Smooth muscle cell (in vitro differentiated cells): ENCODE data around the gene SLC29A3. TPM values are rescaled to one million over a fixed set of nuclear protein-coding genes. Genes with fewer than 3 reads are reported as not detected.

Source experiments
- DNase-seq: peaks from one replicate; lab custom pipeline; 2025; ENCODE audit not compliant: unreplicated experiment; lab: John Stamatoyannopoulos, UW
- H2AFZ ChIP-seq: fragments of 200-600 bp; sonication (generic); 2 replicates; pipeline ENCODE4 v1.6.0; 2016; ENCODE audit warnings: antibody characterized with exemption, low read depth, mild to moderate bottlenecking
- H3F3A ChIP-seq: fragments of 200-600 bp; sonication (generic); 2 replicates; pipeline ENCODE4 v1.6.0; 2017; ENCODE audit warnings: antibody characterized with exemption, low read depth
- H3K27ac ChIP-seq: fragments of 200-600 bp; sonication (generic); 2 replicates; pipeline ENCODE4 v1.5.1; 2016; ENCODE audit warnings: low read depth, mild to moderate bottlenecking
- H3K27me3 ChIP-seq: fragments of 200-600 bp; sonication (generic); 2 replicates; pipeline ENCODE4 v1.6.1; 2016; ENCODE audit warnings: low read depth, mild to moderate bottlenecking
- H3K36me3 ChIP-seq: fragments of 200-600 bp; sonication (generic); 2 replicates; pipeline ENCODE4 v1.5.1; 2016; ENCODE audit warnings: low read depth
- H3K4me1 ChIP-seq: fragments of 200-600 bp; sonication (generic); 2 replicates; pipeline ENCODE4 v1.5.1; 2016; ENCODE audit warnings: low read depth
- H3K4me2 ChIP-seq: fragments of 200-600 bp; sonication (generic); 2 replicates; pipeline ENCODE4 v1.6.0; 2016; ENCODE audit warnings: mild to moderate bottlenecking
- H3K4me3 ChIP-seq: fragments of 200-600 bp; sonication (generic); 2 replicates; pipeline ENCODE4 v1.5.1; 2016; ENCODE audit warnings: mild to moderate bottlenecking
- H3K79me2 ChIP-seq: fragments of 200-600 bp; sonication (generic); 2 replicates; pipeline ENCODE4 v1.6.0; 2016; ENCODE audit warnings: low read depth, mild to moderate bottlenecking
- H3K9ac ChIP-seq: fragments of 200-600 bp; sonication (generic); 2 replicates; pipeline ENCODE4 v1.6.0; 2016; ENCODE audit warnings: low read depth
- H3K9me3 ChIP-seq: fragments of 200-600 bp; sonication (generic); replicated peaks from 2 replicates; pipeline ENCODE4 v1.5.1; 2016; ENCODE audit warnings: low read depth
- H4K20me1 ChIP-seq: fragments of 200-600 bp; sonication (generic); 2 replicates; pipeline ENCODE4 v1.6.0; 2016; ENCODE audit warnings: low read depth
- WGBS: methylation state at CpG from one replicate; pipeline ENCODE4 v1.1.7; 2016; ENCODE audit warnings: low lambda C conversion rate; 5-methylcytosine and 5-hydroxymethylcytosine counted together
- polyA plus RNA-seq: library from polyadenylated mRNA; unstranded; fragments of >200 nt; fragmentation: Nextera tagmentation; extraction: Ambion mirVana; gene quantifications from 2 replicates; pipeline ENCODE4 v1.2.1, GENCODE V29; 2016
- total RNA-seq: library from RNA; depleted of rRNA; stranded (reverse); fragments of >200 nt; gene quantifications from 2 replicates; pipeline ENCODE4 v1.2.3, GENCODE V29; 2014
- TF ChIP-seq, protein P1 (sequence below): fragments of 200-600 bp; sonication (generic); IDR thresholded peaks from 2 replicates; pipeline ENCODE4 v1.5.1; 2017; ENCODE audit warnings: borderline replicate concordance, mild to moderate bottlenecking, antibody characterized with exemption; ENCODE audit not compliant: insufficient read depth, poor library complexity, severe bottlenecking

Gene SLC29A3
- total and polyA plus RNA-seq, 2 experiments from 2014 or later: 2.9 to 4.8 TPM

DNA sequence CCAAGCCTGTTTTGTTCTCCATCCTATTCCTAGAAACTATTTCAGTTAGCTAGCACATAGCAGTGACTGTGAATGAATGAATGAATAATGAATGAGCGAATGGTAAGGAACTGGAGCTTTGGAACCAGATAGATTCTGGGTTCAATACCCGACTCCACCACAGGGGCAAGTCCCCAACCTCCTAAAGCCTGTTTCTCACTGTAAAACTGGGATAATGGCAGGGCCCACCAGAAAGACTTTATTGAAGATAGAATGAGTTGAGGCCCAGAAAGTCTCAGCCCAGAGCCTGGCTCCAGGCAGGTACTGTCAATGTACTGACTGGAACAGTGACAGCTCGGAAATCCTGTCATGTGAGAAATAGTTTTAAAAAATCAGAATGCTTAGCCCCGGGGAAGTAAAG is 76.6 kb downstream of the SLC29A3 start:
- TF ChIP-seq, protein P1, sequence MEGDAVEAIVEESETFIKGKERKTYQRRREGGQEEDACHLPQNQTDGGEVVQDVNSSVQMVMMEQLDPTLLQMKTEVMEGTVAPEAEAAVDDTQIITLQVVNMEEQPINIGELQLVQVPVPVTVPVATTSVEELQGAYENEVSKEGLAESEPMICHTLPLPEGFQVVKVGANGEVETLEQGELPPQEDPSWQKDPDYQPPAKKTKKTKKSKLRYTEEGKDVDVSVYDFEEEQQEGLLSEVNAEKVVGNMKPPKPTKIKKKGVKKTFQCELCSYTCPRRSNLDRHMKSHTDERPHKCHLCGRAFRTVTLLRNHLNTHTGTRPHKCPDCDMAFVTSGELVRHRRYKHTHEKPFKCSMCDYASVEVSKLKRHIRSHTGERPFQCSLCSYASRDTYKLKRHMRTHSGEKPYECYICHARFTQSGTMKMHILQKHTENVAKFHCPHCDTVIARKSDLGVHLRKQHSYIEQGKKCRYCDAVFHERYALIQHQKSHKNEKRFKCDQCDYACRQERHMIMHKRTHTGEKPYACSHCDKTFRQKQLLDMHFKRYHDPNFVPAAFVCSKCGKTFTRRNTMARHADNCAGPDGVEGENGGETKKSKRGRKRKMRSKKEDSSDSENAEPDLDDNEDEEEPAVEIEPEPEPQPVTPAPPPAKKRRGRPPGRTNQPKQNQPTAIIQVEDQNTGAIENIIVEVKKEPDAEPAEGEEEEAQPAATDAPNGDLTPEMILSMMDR: no peak
- no peaks in the 10 kb centered on the region for H3K36me3 ChIP-seq
- no peak for DNase-seq
- H3K79me2 ChIP-seq: no peaks in the 10 kb centered on the region
- peaks cover 98% of the 10 kb centered on the region for H3K27me3 ChIP-seq
- no peak overlapping the region for H3K4me2 ChIP-seq
- H3K27ac ChIP-seq: no peak overlapping the region
- peaks cover 10% of the 10 kb centered on the region for H3K4me1 ChIP-seq
- no peak overlapping the region for H2AFZ ChIP-seq
- no peaks in the 10 kb centered on the region for H3F3A ChIP-seq
- H3K4me3 ChIP-seq: no peak overlapping the region
- H3K9ac ChIP-seq: no peak overlapping the region
- H3K9me3 ChIP-seq: no peaks in the 10 kb centered on the region
- 90% methylated on average over 4 of the region's 4 CpGs for WGBS
- H4K20me1 ChIP-seq: no peaks in the 10 kb centered on the region

DNA sequence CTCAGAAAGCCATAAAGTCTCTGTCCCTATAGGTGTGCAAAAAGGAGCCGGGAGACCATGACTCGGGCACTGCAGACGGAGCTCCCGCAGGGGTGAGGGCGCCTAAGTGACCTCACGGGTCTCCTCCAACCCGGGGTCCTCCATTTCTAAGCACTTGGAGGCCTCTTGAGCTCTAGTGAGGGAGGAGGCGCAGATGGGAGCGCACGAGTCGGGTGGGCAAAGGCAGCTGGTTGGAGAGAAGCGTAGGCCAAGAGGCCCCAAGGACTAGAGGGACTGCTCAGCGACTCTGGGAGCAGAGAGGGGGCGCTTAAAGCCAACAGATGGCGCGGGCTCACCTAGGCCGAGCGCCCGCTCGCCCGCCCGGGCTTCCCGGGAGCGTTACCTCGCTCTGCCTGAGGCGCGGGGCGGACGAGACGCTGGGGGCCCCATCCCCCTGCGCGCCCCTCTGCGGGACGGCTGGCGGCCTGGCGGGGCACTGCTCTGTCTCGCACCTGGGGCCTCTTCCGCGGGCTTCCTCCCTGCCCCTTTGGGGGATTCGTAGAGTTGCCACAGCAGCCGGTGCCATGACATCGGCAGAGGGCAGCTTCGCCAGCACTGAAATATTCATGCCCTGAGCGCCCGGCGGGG is 77.1 kb downstream of the SLC29A3 start:
- Histone ChIP-seq H3F3A (no peaks in the 10 kb centered on the region), H3K9ac (no peak overlapping the region), H4K20me1 (no peaks in the 10 kb centered on the region), H3K9me3 (no peaks in the 10 kb centered on the region), H3K4me2 (peak overlapping the region; percentile 91), H3K79me2 (no peaks in the 10 kb centered on the region), H2AFZ (no peak overlapping the region), H3K27ac (no peak overlapping the region), H3K4me1 (peaks cover 10% of the 10 kb centered on the region), H3K4me3 (peak overlapping the region; percentile 50), H3K27me3 (peaks cover 98% of the 10 kb centered on the region), H3K36me3 (no peaks in the 10 kb centered on the region)
- TF ChIP-seq, protein P1: peak; percentile 39
- 14% methylated on average over 38 of the region's 46 CpGs for WGBS
- DNase-seq: no peak

DNA sequence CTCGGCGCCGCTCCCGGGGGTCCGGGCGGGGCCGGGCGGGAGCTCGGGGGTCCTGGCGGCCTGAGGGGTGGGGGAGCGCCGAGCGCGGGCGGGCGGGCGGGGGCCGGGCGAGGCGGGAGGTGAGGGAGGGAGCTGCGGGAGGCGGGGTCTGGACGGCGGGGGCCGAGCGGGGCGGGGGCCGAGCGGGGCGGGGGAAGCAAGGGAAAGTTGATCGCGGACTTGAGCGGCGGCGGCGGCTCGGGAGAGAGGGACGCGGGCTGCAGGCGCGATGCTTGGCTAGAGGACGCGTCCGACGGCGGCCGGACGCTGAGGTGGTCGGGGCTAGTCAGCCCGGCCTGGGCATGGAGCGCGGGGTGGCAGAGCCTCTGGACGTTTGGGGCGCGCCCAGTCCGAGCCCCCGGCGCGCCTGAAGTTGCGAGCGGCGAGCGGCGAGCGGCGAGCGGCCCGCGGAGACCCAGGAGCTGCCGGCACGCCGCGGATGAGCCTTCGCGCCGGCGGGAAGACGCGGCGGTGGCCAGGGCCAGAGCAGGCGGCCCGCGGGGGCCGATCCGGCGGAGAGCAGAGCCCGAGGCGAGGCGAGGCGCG is 77.7 kb downstream of the SLC29A3 start, which contains the start of gene CDH23:
Gene CDH23 (plus strand): TSS at position 210 of the 585 bp plus-strand sequence. CDS start 42,912 bp downstream, outside the sequence.
- Histone ChIP-seq H3K27ac (no peak within 1 kb of the TSS), H3K4me2 (peak within 1 kb of the TSS; percentile 91), H3K9me3 (no peaks in the 10 kb centered on the region), H3K4me3 (peak within 1 kb of the TSS; percentile 50), H2AFZ (no peak within 1 kb of the TSS), H3K79me2 (no peaks in the 10 kb centered on the region), H3K27me3 (peaks cover 98% of the 10 kb centered on the region), H3K9ac (no peak within 1 kb of the TSS), H3K4me1 (peaks cover 10% of the 10 kb centered on the region), H3F3A (no peaks in the 10 kb centered on the region), H3K36me3 (no peaks in the 10 kb centered on the region), H4K20me1 (no peaks in the 10 kb centered on the region)
- TF ChIP-seq, protein P1: no peak
- no peak for DNase-seq
- WGBS: 1% methylated on average over 53 of the region's 91 CpGs
